GM12865 (cell line): ENCODE results near the gene EEFSEC.

Experiments used
- DNase-seq: peaks from one replicate; pipeline ENCODE4 v3.0.0; 2010; ENCODE audit warnings: low read depth
- H3K4me3 ChIP-seq: 2 replicates; pipeline ENCODE4 v1.5.1; 2011; ENCODE audit warnings: mild to moderate bottlenecking, low read depth, low read length, control low read depth
- TF ChIP-seq, protein P1 (sequence below): IDR thresholded peaks from 2 replicates; pipeline ENCODE4 v1.5.1; 2011; ENCODE audit warnings: low read length, control low read depth, low read depth, inconsistent platforms; ENCODE audit not compliant: insufficient read depth; ENCODE audit errors: missing control alignments

The EEFSEC gene

GRCh38 chr3:128372707-128373533, 219.6 kb downstream of the EEFSEC start:
- DNase-seq = no peak
- H3K4me3 ChIP-seq = no peak overlapping the region
- TF ChIP-seq, protein P1, sequence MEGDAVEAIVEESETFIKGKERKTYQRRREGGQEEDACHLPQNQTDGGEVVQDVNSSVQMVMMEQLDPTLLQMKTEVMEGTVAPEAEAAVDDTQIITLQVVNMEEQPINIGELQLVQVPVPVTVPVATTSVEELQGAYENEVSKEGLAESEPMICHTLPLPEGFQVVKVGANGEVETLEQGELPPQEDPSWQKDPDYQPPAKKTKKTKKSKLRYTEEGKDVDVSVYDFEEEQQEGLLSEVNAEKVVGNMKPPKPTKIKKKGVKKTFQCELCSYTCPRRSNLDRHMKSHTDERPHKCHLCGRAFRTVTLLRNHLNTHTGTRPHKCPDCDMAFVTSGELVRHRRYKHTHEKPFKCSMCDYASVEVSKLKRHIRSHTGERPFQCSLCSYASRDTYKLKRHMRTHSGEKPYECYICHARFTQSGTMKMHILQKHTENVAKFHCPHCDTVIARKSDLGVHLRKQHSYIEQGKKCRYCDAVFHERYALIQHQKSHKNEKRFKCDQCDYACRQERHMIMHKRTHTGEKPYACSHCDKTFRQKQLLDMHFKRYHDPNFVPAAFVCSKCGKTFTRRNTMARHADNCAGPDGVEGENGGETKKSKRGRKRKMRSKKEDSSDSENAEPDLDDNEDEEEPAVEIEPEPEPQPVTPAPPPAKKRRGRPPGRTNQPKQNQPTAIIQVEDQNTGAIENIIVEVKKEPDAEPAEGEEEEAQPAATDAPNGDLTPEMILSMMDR = no peak

DNA sequence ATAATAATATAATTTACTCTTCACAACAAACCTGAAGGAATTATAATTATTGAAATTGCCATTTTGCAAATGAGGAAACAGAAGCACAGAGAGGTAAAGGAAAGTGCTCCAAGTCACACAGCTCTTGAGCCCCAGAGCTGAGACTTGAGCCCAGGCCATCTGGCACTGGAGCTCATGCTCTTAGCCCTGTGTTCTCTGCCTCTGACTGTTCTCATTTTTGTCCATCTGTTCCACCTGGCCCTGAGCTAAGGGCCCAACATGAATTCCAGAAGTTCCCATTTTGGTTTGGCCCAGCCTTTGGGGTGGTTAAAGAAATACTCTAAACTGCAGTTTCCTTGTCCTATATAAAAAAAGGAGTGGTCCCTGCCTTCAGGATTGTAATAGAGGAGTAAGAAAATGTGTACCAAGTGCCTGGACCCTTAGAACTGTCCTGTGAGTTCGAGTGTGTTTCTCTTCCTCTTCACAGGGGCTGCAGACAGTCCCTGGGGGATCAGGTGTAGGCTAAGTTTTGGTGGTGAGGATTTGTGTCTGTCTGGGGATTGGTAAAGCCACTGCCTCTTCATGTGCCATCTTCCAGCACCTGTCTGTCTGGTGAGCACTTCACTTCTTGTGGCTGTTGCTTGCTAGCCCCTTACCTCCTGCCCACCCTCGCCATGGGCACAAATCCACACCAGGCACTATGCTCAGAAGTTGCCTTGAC, 221.6 kb downstream of the EEFSEC start:
- TF ChIP-seq, protein P1 = no peak
- no peak overlapping the region for H3K4me3 ChIP-seq
- peak; percentile 27 for DNase-seq

DNA sequence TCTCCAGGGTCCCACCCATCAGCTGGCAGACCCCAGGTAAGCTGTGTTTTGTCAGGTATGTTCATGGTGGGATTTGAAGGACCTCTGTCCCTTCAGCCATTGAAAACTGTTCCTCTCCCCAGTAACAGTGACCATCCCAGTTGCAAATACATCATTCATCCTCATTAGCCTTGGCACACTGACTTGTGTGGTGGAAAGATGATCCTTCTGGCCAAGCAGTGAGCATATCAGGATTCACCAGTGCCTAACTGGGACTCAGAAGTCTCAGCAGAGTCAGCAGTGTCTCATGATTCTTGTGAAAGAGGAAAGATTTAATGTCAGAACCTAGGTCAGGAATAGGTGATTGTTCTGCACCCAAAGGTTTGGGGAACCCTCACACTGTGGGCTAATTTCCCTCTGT, 223.2 kb downstream of the EEFSEC start:
- DNase-seq = no peak
- H3K4me3 ChIP-seq = no peak overlapping the region
- TF ChIP-seq, protein P1 = no peak

- TF ChIP-seq, protein P1 = no peak
- H3K4me3 ChIP-seq = no peak overlapping the region
- no peak for DNase-seq
These were observed 225.5 kb downstream of the EEFSEC start for GRCh38 chr3:128378631-128379347.

DNA sequence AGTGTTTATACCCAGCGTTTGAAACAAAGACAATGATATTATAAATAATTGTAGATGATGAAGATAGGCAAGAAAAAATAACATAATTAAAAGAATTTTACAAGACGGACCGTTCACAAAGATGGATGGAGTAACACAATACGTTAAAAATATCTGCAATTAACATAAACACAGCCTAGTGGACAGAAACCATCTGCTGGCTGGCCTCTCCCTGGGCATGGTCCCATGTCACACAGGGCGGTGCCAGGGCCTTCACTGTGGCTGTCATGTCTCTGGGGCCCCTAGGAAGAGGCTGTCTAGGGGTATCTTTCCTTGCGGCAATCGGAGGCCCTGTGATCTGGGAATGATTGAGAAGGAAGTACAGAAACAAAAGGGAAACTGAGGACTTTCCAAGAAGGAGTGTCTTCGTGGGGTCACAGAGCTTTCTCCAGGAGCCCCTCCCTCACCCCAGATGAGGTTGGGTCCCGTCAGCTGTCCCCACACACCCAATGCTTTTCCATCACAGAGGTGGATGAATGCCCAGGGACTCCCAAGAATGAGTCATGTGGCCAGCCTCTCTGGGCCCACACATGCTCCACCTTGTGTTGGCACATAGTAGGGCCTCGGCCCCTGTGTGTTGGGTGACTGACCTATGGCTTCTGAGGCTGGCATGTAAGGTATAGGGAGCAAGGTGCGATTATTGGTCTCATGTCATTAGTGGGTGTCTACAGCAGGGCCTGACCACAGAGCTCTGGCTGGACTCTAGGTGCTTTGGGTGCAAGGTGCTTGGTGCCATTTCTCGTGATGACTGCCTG, 226.3 kb downstream of the EEFSEC start:
- TF ChIP-seq, protein P1 = no peak
- H3K4me3 ChIP-seq = no peak overlapping the region
- DNase-seq = no peak

- no peak overlapping the region for H3K4me3 ChIP-seq
- TF ChIP-seq, protein P1 = no peak
These were observed 227.0 kb downstream of the EEFSEC start for GRCh38 chr3:128380295-128380694.

More at GRCh38 chr3:128380295-128380694, 227.0 kb downstream of the EEFSEC start:
- no peak for DNase-seq
